HG02642 (cell line): ENCODE data around the gene SMYD1.

Source experiments
- ATAC-seq: cut with Tn5 transposase; IDR thresholded peaks from one replicate; pipeline ENCODE4 v1.9.1; 2021; ENCODE audit warnings: mild to moderate bottlenecking; ENCODE audit not compliant: unreplicated experiment, poor library complexity

SMYD1 gene

DNA sequence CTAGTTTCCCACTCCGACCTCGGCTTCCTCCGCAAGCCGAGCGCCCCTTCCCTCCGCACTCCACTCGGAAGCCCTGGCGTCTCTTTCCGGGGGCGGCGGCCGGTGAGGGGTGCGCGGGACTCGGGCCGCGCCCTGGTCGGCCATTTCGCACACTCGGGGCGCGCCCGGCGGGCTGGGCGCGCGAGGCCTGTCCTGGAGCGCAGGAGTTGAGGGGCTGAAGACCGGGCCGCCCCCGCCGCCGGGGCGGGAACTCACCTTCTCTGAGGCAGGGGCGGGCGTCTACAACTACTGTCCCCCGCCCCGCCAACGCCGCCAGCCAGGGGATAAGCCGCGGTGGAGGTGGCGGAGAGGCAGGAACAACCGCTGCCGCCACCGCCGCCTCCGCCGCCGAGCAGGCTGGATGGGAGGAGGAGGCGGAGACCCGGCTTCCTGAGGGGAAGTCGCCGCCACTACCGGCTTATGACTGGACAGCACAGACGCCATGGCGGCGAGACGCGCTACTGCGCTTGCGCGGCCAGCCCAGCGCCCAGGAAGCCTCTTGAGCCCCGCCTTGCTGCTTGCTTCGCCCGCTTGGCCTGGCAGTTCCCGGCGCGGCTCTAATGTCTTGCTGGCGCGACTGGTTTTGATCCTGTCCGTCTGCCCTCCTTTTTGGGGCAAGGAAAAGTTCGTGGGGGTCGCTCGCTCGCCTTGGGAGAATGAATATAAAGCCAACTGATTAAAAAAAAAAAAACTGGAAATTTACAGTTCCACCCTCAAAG lies 12.1 kb upstream of the SMYD1 start, which contains the start of gene KRCC1:
Gene KRCC1, minus strand, starts transcription at position 413 of the 758 bp plus-strand sequence. CDS start 27,220 bp downstream, outside the sequence.
- ATAC-seq, result peak; percentile 98

GRCh38 chr2:88057437-88057844 lies 10.2 kb upstream of the SMYD1 start:
- no peak for ATAC-seq

GRCh38 chr2:88058191-88058590 lies 9.4 kb upstream of the SMYD1 start:
- no peak for ATAC-seq

DNA sequence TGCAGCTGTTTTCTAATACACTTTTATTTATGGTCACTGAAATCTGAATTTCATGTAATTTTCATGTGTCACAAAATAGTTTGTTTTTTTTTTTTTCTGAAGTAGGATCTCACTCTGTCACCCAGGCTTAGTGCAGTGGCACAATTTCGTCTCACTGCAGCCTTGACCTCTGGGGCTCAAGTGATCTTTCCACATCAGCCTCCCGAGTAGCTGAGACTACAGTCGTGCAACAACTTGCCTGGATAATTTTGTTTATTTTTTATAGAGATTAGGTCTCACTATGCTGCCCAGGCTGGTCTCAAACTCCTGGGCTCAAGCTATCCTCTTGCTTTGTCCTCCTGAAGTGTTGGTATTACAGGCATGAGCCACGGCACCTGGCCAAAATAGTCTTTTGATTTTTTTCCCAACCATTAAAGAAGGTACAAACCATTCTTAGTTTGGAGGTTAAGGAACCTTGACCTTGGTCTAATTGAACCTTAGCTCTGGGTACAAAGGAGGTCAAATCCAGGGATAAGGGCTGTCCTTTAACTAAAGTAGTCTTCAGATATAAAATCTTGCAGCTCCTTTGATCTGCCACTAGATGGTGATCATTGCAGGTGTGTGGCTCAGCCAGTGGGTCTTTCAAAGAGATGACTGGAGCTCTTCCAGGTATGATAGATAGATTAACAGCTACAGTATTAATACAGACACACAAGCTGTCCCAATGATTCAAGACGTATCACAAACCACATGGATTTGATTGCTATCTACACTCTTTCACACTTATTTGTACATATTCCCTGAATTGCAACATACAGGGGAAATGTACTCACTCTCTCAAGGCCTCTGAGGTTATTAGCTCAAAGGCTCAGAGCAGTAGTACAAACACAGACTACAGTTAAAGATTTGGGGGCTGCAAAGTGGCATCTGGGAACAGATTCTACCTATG lies 7.4 kb upstream of the SMYD1 start:
- peak; percentile 40 for ATAC-seq

- no peak for ATAC-seq
Observed at GRCh38 chr2:88060907-88061275, 6.7 kb upstream of the SMYD1 start.

- no peak for ATAC-seq
Observed at GRCh38 chr2:88061295-88061694, 6.3 kb upstream of the SMYD1 start.

DNA sequence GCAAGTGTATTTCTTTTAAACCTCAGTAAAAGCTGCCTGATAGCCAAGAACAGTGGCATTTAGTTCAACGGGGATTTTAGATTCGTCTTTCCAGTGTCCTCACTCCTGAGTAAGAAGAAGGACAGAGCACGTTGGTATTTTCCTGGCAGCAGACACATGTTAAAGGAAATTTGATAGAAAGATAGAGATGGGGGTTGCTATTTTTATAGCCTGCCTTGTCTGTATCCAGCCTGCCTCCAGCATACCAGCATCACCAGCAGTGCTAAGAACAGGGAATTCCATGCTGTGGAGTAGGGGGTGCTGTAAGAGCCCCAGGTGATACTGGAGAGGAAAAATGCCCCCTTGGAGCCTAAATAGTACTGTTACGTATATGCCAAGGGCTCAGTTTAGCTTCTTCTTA lies 1.1 kb upstream of the SMYD1 start:
- ATAC-seq, result no peak

DNA sequence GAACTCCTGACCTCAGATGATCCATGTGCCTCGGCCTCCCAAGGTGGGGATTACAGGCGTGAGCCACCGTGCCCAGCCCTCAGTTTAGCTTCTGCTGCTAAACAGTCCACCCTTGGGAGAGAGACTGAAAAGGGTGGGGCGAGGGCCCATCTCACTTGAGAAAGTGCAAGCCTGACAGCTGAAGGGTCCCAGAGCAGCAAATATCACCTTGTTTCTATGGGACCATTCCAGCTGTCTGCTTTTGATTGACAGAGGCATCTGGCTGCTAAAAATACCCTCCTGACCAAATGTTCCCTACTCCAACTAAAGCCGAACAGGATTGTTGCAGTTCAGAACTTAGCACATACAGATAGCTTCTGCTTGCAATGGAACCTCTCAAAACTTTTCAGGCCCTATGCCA lies 436 bp upstream of the SMYD1 start:
- ATAC-seq, result no peak

DNA sequence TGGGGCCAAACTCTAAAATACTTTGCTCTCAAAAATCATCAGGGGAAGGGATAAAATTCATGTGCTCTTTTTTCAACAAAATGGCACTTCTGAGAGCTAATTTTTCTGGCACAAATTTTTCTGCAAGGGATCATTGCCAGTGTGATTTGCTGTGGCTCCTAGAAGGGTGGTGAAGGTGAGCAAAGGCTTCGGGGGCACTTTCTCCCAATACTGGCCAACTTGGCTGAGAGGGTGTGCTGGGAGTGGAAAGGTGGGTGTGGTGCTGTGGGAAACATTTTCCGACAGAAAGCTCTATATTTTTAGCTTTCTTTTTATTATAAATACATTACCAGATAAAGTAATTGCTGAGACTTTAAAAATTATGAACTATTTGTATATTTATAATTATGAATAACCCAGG lies 419 bp downstream of the SMYD1 start:
- ATAC-seq, result no peak

GRCh38 chr2:88069117-88069516 lies 1.5 kb downstream of the SMYD1 start:
- ATAC-seq, result no peak

GRCh38 chr2:88070055-88070454 lies 2.4 kb downstream of the SMYD1 start:
- no peak for ATAC-seq

DNA sequence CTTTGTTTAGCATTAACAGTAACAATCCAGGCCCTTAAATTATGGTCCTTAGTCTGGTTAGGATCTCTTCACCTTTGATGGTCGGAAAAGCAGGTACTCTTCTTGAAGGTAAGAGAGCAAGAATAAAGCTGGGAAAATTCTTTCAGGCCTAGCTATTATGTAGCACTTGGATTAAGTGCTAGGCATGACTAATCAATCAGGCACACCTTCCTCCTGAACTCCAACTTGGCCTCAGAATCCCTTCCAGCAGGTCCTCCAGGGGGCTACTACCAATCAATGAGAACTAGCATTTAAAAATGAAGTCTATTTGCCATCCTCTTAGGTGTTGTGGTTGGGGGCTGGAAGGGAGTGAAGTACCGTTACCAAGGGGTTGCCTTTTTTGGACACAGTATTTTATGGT lies 3.7 kb downstream of the SMYD1 start:
- no peak for ATAC-seq

GRCh38 chr2:88074150-88074549 lies 6.5 kb downstream of the SMYD1 start:
- ATAC-seq, result no peak

DNA sequence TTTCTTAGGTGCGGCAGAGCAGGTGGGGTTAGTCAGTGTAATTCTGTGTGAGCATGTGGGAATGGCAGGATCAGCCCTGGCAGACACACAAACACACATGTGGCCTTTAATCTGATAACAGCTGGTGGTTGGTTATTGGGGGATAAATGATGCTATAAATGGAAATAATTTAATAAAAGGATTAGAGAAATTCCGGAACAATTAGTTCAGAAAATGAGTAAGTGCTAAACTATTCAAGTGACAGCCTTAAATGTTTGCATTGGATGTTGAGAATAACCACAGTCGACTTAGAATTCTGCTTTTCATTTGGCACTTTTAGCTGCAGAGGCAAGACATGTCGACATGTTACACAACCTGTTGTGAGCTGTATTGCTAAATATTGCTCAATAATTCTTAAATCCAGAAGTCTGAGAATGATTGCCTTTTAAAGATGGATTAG lies 7.2 kb downstream of the SMYD1 start:
- ATAC-seq, result no peak

- ATAC-seq, result no peak
Observed at GRCh38 chr2:88077080-88077479, 9.5 kb downstream of the SMYD1 start.

GRCh38 chr2:88078643-88079172 lies 11.1 kb downstream of the SMYD1 start:
- ATAC-seq, result no peak

- ATAC-seq, result no peak
Observed at GRCh38 chr2:88080545-88080944, 12.9 kb downstream of the SMYD1 start.

GRCh38 chr2:88081924-88082608 lies 14.4 kb downstream of the SMYD1 start:
- no peak for ATAC-seq

DNA sequence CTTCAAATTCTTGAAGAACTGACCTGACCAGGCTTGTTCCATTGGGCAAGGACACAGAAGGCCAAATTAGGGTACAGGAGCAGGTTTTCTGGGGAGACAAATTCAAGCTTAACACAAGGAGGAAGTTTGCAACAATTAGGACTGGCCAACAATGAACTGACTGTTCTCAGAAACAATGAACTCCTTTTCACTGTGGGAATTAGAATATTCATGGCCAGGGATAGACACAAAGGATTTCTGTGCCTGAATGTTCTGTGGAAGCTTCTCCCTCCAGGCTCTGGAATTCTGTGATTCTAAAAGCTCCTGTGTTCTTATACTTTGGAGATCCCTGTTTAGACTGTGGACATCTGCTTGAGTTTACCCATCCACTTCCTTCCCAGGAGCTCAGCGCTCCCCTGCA lies 15.2 kb downstream of the SMYD1 start:
- ATAC-seq, result no peak

- ATAC-seq, result no peak
Observed at GRCh38 chr2:88085099-88085498, 17.5 kb downstream of the SMYD1 start.

- no peak for ATAC-seq
Observed at GRCh38 chr2:88085602-88086001, 18.0 kb downstream of the SMYD1 start.
